Stomach smooth muscle (tissue), 2 donors: ENCODE measurements around the gene PRIM2.
"Not testable (repeated sequence)": the region's sequence is repeated elsewhere in the genome, so short reads cannot be mapped to it uniquely, and the experiment has no call there.

ENCODE experiments used
- H3K27ac ChIP-seq: one replicate; pipeline ENCODE4 v1.7.0; 2013; ENCODE audit warnings: mild to moderate bottlenecking, low read length, inconsistent platforms
- H3K27me3 ChIP-seq, 2 donors: one replicate each; pipeline ENCODE4 v1.7.0; 2013; ENCODE audit warnings: low read length in 2 of 2; ENCODE audit not compliant: insufficient read depth in 2 of 2, control insufficient read depth in 1 of 2
- H3K36me3 ChIP-seq, 2 donors: one replicate each; pipeline ENCODE4 v1.7.0; 2013; ENCODE audit warnings: low read length in 2 of 2; ENCODE audit not compliant: control insufficient read depth in 2 of 2, insufficient read depth in 2 of 2
- H3K4me1 ChIP-seq: one replicate; pipeline ENCODE4 v1.7.0; 2013; ENCODE audit warnings: low read length; ENCODE audit not compliant: control insufficient read depth, insufficient read depth
- H3K4me3 ChIP-seq, 2 donors: one replicate each; pipeline ENCODE4 v1.7.0; 2013; ENCODE audit warnings: low read length in 2 of 2
- H3K9ac ChIP-seq, 2 donors: one replicate each; pipeline ENCODE4 v1.7.0; 2013; ENCODE audit warnings: low read length in 2 of 2, mild to moderate bottlenecking in 1 of 2
- H3K9me3 ChIP-seq, 2 donors: one replicate each; pipeline ENCODE4 v1.7.0; 2013; ENCODE audit warnings: low read length in 2 of 2; ENCODE audit not compliant: control insufficient read depth in 2 of 2
- donor health status: healthy.
- donor health status: Pancreatic carcinoma.

PRIM2 gene

DNA sequence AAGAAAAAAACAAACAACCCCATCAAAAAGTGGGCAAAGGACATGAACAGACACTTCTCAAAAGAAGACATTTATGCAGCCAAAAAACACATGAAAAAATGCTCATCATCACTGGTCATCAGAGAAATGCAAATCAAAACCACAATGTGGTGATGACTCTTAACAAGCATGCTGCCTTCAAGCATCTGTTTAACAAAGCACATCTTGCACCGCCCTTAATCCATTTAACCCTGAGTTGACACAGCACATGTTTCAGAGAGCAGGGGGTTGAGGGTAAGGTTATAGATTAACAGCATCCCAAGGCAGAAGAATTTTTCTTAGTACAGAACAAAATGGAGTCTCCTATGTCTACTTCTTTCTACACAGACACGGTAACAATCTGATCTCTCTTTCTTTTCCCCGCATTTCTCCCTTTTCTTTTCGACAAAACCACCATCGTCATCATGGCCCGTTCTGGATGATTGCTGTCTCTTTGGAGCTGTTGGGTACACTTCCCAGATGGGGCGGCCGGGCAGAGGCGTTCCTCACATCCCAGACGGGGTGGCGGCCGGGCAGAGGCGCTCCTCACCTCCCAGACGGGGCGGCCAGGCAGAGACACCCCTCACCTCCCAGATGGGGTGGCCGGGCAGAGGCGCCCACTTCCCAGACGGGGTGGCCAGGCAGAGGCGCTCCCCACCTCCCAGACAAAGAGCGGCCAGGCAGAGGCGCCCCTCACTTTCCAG, 7.2 kb upstream of the PRIM2 start:
- not testable (repeated sequence) for H3K27ac ChIP-seq, H3K36me3 ChIP-seq, H3K4me3 ChIP-seq, H3K9me3 ChIP-seq, H3K9ac ChIP-seq, H3K27me3 ChIP-seq
- peaks cover 16% of the 10 kb centered on the region for H3K4me1 ChIP-seq

DNA sequence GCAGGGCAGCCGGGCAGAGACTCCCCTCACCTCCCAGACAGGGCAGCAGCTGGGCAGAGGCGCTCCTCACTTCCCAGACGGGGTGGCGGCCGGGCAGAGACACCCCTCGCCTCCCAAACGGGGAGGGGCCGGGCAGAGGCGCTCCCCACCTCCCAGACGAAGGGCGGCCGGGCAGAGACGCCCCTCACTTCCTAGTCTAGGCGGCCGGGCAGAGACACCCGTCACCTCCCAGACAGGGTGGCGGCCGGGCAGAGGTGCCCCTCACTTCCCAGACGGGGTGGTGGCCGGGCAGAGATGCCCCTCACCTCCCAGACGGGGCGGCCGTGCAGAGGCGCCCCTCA, 6.6 kb upstream of the PRIM2 start:
- Histone ChIP-seq H3K36me3 (no peaks in the 10 kb centered on the region), H3K27ac (no peak overlapping the region), H3K27me3 (no peaks in the 10 kb centered on the region)

DNA sequence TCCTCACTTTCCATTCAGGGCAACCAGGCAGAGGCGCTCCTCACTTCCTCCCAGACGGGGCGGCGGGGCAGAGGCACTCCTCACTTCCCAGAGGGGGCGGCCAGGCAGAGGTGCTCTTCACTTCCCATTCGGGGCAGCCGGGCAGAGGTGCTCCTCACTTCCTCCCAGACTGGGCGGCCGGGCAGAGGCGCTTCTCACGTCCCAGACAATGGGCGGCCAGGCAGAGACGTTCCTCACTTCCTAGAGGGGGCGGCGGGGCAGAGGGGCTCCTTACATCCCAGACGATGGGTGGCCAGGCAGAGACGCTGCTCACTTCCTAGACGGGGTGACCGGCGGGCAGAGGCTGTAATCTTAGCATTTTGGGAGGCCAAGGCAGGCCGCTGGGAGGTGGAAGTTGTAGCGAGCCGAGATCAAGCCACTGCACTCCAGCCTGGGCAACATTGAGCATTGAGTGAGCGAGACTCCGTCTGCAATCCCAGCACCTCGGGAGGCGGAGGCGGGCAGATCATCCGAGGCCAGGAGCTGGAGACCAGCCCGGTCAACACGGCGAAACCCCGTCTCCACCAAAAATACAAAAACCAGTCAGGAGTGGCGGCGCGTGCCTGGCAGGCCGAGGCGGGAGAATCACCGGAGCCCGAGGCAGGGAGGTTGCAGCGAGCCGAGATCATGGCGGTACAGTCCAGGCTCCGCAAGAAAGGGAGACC, 6.0 kb upstream of the PRIM2 start:
- peaks cover 14% of the 10 kb centered on the region for H3K4me1 ChIP-seq
- not testable (repeated sequence) for H3K9ac ChIP-seq, H3K27ac ChIP-seq, H3K36me3 ChIP-seq, H3K9me3 ChIP-seq, H3K4me3 ChIP-seq, H3K27me3 ChIP-seq

More for the DNA sequence above, 6.6 kb upstream of the PRIM2 start:
- Histone ChIP-seq H3K9me3 (no peaks in the 10 kb centered on the region), H3K9ac (no peak overlapping the region), H3K4me3 (no peak overlapping the region), H3K4me1 (peaks cover 16% of the 10 kb centered on the region)

DNA sequence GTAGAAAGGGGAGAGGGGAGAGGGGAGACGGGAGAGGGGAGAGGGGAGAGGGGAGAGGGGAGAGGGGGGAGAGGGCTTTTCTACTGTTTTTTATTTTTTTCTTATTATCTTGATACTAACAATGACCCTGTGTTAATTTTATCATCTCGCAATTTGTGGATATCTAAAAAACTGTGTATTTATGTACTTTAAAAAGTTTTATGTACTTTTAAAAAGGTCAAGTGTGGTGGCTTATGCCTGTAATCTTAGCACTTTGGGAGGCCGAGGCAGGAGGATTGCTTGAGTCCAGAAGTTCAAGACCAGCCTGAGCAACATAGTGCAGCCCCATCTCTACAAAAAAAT, 5.5 kb upstream of the PRIM2 start:
- Histone ChIP-seq H3K9me3 (no peaks in the 10 kb centered on the region), H3K9ac (no peak overlapping the region), H3K27ac (no peak overlapping the region), H3K36me3 (no peaks in the 10 kb centered on the region), H3K4me1 (peaks cover 18% of the 10 kb centered on the region), H3K4me3 (no peak overlapping the region), H3K27me3 (no peaks in the 10 kb centered on the region)

DNA sequence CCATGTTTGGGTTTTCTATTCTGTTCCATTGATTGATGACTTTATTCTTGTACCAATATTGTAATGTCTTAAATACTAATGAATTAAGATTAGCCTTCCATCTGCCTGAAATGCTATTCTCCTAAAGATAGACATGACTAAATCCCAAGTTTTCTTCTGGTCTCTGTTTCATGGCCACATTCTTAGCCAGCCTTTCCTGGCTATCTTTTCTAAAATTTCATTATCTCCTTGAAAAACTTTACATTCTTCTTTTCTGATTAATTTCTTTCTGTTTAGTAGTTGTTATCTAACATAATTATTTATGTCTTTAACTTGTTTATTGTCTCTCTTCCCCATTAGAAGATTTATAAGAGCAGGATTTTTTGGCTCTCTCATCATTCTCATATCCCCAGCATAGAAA, 4.4 kb upstream of the PRIM2 start:
- H3K27ac ChIP-seq, result peak overlapping the region; percentile 79
- no peaks in the 10 kb centered on the region for H3K36me3 ChIP-seq
- H3K27me3 ChIP-seq, result no peaks in the 10 kb centered on the region
- peaks cover 23% of the 10 kb centered on the region for H3K4me1 ChIP-seq
- H3K9me3 ChIP-seq, result no peaks in the 10 kb centered on the region
- H3K9ac ChIP-seq, result peak overlapping the region in 1 of 2 donors; percentile 57
- H3K4me3 ChIP-seq, result no peak overlapping the region

DNA sequence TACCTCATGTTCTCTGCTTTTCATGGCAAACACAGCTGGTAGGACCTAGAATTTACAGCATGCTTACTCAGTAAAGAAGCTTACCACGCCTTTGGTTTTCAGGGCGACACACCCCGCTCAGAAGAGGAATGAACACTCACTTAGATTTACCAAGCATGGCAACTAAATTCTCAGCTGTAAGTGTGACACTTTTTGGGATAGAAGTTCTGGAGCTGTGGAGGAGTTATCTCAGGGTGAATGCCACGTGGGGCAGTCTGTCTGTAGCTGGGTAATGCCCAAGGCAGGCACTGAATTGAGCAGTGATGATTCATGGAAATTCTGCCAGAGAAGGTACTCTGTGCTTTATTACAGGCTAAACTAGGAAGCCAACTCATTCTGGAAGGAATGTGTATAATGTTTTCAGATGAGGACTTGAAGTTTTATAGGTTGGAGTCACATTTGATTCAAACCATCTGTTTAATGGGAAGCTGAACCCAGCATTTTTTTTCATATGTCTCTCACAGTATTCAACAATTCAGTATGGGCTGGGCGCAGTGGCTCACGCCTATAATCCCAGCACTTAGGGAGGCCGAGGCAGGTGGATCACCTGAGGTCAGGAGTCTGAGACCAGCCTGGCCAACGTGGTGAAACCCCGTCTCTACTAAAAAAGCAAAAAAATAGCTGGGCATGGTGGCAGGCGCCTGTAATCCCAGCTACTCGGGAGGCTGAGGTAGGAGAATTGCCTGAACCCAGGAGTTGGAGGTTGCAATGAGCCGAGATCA, 3.5 kb upstream of the PRIM2 start:
- Histone ChIP-seq H3K4me1 (peaks cover 24% of the 10 kb centered on the region), H3K9me3 (no peaks in the 10 kb centered on the region), H3K27ac (peak overlapping the region; percentile 79), H3K27me3 (no peaks in the 10 kb centered on the region), H3K36me3 (no peaks in the 10 kb centered on the region), H3K4me3 (peak overlapping the region in 1 of 2 donors; percentile 47), H3K9ac (peak overlapping the region; percentile 52 to 57)

DNA sequence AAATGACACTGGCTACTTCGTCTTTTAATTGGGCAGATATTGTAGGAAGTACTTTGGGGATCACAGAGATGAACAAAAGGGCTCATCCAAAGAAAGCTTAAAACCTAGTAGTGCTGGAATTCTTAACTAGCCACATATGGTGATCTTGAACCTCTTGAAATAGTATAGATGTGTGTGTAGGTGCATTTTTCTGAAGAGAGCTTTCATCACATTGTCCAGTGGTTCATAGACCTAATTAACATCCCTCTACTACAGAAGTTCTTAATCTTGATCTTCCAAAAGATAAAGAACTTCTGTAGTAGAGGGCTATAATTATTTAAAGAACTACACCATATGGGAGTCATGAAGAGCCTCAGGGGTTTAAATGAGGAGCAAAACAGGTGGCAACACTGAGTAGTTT, 2.3 kb upstream of the PRIM2 start:
- H3K9ac ChIP-seq, result peak overlapping the region in 1 of 2 donors; percentile 40
- H3K27me3 ChIP-seq, result no peaks in the 10 kb centered on the region
- peaks cover 24% of the 10 kb centered on the region for H3K4me1 ChIP-seq
- no peaks in the 10 kb centered on the region for H3K9me3 ChIP-seq
- H3K27ac ChIP-seq, result peak overlapping the region; percentile 79
- H3K36me3 ChIP-seq, result peaks cover 0 to 2% of the 10 kb centered on the region in 2 donors
- H3K4me3 ChIP-seq, result no peak overlapping the region

DNA sequence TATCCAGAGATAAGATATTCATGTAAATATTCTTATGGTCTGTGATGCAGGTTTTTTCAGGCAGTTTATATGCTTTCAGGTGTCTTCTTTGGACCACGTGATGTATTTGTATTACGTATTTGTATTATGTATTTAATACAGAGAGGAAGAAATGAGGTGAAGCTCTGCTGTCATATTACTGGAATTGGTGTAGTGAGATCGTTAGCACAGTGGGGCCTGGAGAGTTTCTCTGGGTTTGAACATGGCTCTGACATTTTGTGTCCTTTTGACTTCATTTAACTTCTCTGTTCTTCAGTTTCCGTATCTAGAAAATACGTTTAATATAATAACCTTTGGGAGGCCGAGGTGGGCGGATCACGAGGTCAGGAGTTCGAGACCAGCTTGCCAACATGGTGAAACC, 1.6 kb upstream of the PRIM2 start:
- Histone ChIP-seq H3K27ac (peak overlapping the region; percentile 69), H3K9ac (peak overlapping the region in 1 of 2 donors; percentile 62), H3K4me3 (no peak overlapping the region), H3K9me3 (no peaks in the 10 kb centered on the region), H3K36me3 (peaks cover 2 to 6% of the 10 kb centered on the region in 2 donors), H3K27me3 (no peaks in the 10 kb centered on the region), H3K4me1 (peaks cover 24% of the 10 kb centered on the region)

DNA sequence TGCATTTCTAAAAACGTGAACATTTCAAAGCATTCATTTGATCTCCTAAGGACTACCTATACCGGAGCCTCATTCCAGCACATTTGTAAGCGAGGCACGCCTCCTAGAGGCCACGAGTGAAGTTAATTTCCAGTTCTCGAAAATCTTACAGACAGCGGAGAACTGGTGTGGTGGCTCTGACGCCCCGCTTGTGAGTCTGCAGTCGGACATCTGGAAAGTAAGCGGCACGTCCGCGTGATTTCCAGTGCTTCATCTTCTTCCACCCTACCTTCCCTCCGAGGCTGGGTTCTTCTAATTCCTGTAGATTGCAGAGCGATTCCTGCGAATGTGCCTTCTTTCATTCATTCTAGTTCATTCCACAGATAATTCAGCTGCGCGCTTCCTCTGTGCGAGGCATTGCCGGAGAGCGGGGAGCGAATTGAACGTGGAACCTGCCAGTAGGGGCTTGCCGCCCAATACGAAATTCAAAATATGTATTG, 810 bp upstream of the PRIM2 start:
- no peaks in the 10 kb centered on the region for H3K9me3 ChIP-seq
- H3K27me3 ChIP-seq, result no peaks in the 10 kb centered on the region
- H3K9ac ChIP-seq, result peak overlapping the region; percentile 62 to 78
- H3K27ac ChIP-seq, result peak overlapping the region; percentile 69
- peaks cover 4 to 6% of the 10 kb centered on the region in 2 donors for H3K36me3 ChIP-seq
- peak overlapping the region; percentile 87 to 93 for H3K4me3 ChIP-seq
- H3K4me1 ChIP-seq, result peaks cover 24% of the 10 kb centered on the region

DNA sequence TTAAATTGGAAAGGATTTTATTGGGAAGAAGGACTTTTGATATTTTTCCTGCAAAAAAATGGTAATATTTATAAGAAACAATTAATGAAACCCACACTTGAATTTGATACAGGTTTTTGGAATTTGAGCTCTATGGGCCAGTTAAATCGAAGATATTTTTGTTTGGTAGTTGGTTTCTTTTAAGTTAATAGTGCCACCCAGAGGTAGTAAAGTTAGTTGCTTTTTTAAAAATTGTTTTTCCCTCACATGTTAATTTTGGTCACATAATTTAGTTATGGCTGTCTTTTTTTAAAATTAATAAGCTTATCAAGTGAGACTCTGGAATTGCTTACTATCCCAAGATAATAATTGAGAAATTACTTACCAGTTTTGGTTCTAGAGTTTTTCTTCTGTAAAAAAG, 7.1 kb downstream of the PRIM2 start:
- Histone ChIP-seq H3K36me3 (peaks cover 17 to 20% of the 10 kb centered on the region in 2 donors), H3K4me3 (no peak overlapping the region), H3K27me3 (no peaks in the 10 kb centered on the region), H3K9me3 (peaks cover 0 to 2% of the 10 kb centered on the region in 2 donors), H3K9ac (no peak overlapping the region), H3K4me1 (no peaks in the 10 kb centered on the region), H3K27ac (no peak overlapping the region)
